Ovary (tissue), 9 donors: Measurements from ENCODE around the gene RAG1. TPM values are rescaled to one million over a fixed set of nuclear protein-coding genes. Genes with fewer than 3 reads are reported as not detected.
"Not testable (repeated sequence)": the region's sequence is repeated elsewhere in the genome, so short reads cannot be mapped to it uniquely, and the experiment has no call there.

Experiments used
- DNase-seq, 5 donors: peaks; one replicate each; pipeline ENCODE4 v3.0.0-alpha.2; 2019 to 2020
- H3K27ac ChIP-seq, 2 donors: fragments of 200-600 bp; one replicate each; pipeline versions ENCODE4 v1.5.1 to v1.8.0; 2019 to 2022
- H3K27me3 ChIP-seq: fragments of 200-600 bp; one replicate; pipeline ENCODE4 v1.8.0; 2022
- H3K36me3 ChIP-seq: fragments of 200-600 bp; sonication (generic); one replicate; pipeline ENCODE4 v1.5.1; 2019
- H3K4me1 ChIP-seq: one replicate; pipeline ENCODE4 v1.8.1; 2013; ENCODE audit warnings: mild to moderate bottlenecking, moderate library complexity; ENCODE audit not compliant: insufficient read depth
- H3K4me3 ChIP-seq: fragments of 200-600 bp; sonication (generic); one replicate; pipeline ENCODE4 v1.5.1; 2017
- H3K9me3 ChIP-seq, 2 donors: fragments of 200-600 bp in 1 of 2; sonication (generic) in 1 of 2; one replicate each; pipeline versions ENCODE4 v1.5.1 to v1.8.1; 2013 to 2019; ENCODE audit warnings: mild to moderate bottlenecking in 1 of 2, moderate library complexity in 1 of 2
- EP300 ChIP-seq: sonication (generic); formaldehyde crosslinking; IDR thresholded peaks from one replicate; pipeline ENCODE4 v1.6.1; 2017; ENCODE audit warnings: antibody characterized with exemption
- POLR2A ChIP-seq: fragments of 450-650 bp; IDR thresholded peaks from one replicate; pipeline ENCODE4 v1.6.1; 2017; ENCODE audit warnings: antibody characterized with exemption, mild to moderate bottlenecking, moderate library complexity
- WGBS, 3 donors: extraction: QIAGEN DNeasy Blood & Tissue Kit in 1 of 3; methylation state at CpG; one replicate each; pipeline versions ENCODE4 v1.1.5 to v1.1.7; 2013 to 2017; 5-methylcytosine and 5-hydroxymethylcytosine counted together
- intact Hi-C, 4 donors: fragments of 100-400 bp; cut with DNase I; formaldehyde crosslinking; loops; one replicate each; pipeline versions ENCODE4 v1.11.0 to v1.15.1; 2022 to 2023
- polyA plus RNA-seq, 2 donors: library from polyadenylated mRNA; stranded (reverse); fragments of 200-250 nt in 1 of 2; fragments of 350-450 nt in 1 of 2; fragmentation: Illumina TruSeq in 1 of 2; extraction: RNeasy Lipid Tissue Mini Kit (QIAGEN cat#74804) in 1 of 2; gene quantifications; one replicate each; pipeline ENCODE4 v1.2.3, GENCODE V29; 2013 to 2014
- total RNA-seq, 7 donors: library from RNA; depleted of rRNA in 2 of 7; stranded (reverse); fragments of >200 nt in 2 of 7; fragmentation: NEBNext Ultra II Directional in 3 of 7; extraction: Animal tissue kit (Norgen Biotek cat#: 25700) in 3 of 7; gene quantifications; one replicate each; pipeline versions ENCODE4 v1.1.0 to v1.2.4, GENCODE V29; 2016 to 2023
- TF ChIP-seq, protein P1 (sequence below), 3 donors: fragments of 450-650 bp in 2 of 3; fragments of 200-600 bp in 1 of 3; IDR thresholded peaks; one replicate each; pipeline versions ENCODE4 v1.5.1 to v1.8.0; 2016 to 2022; ENCODE audit warnings: antibody characterized with exemption in 3 of 3, mild to moderate bottlenecking in 1 of 3
- donor health status: DM: no; HTN: no; CAD: no; lungs with moderate emphysema.
- donor health status: DM: no; HTN: no; CAD: no.
- donor health status: Bipolar disorder and iron deficiency.
- donor health status: DM: yes; HTN: yes; CAD: no.
- donor health status: DM: no; HTN: no; CAD: no.
- donor health status: DM: yes; HTN: yes; CAD: no.

Gene RAG1
- total and polyA plus RNA-seq, 9 donors = 0.18 to 1.3 (median 0.40) TPM

DNA sequence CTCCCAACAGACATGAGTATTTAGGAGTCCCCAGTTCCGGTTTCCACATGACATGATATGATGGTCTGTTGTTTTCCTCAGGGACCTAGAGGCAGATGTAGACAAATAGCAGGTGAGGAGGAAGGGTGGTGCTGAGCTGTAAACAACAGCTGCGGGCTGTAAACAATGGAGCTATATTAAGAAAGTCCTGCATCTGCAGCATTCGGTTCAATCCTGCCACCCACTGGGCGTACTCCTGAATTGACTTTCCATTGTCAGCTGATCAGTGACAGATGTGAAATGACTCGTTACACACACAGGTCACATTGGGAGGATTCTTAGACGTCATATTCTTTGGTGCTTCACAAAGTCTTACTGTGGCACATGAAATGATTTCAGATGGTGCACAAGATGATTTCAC is 26.8 kb upstream of the RAG1 start:
- Histone ChIP-seq H3K27ac (no peak overlapping the region), H3K27me3 (no peaks in the 10 kb centered on the region), H3K4me3 (no peak overlapping the region), H3K4me1 (no peaks in the 10 kb centered on the region), H3K36me3 (no peaks in the 10 kb centered on the region), H3K9me3 (no peaks in the 10 kb centered on the region)
- DNase-seq = no peak
- TF ChIP-seq POLR2A = no peak
- TF ChIP-seq, protein P1, sequence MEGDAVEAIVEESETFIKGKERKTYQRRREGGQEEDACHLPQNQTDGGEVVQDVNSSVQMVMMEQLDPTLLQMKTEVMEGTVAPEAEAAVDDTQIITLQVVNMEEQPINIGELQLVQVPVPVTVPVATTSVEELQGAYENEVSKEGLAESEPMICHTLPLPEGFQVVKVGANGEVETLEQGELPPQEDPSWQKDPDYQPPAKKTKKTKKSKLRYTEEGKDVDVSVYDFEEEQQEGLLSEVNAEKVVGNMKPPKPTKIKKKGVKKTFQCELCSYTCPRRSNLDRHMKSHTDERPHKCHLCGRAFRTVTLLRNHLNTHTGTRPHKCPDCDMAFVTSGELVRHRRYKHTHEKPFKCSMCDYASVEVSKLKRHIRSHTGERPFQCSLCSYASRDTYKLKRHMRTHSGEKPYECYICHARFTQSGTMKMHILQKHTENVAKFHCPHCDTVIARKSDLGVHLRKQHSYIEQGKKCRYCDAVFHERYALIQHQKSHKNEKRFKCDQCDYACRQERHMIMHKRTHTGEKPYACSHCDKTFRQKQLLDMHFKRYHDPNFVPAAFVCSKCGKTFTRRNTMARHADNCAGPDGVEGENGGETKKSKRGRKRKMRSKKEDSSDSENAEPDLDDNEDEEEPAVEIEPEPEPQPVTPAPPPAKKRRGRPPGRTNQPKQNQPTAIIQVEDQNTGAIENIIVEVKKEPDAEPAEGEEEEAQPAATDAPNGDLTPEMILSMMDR (IDR thresholded peaks at IDR 0.05) = no peak
- WGBS, 3 donors = 26 to 40% (median 30%) methylated on average over 6 of the region's 6 CpGs
- intact Hi-C loops = no loop called here

DNA sequence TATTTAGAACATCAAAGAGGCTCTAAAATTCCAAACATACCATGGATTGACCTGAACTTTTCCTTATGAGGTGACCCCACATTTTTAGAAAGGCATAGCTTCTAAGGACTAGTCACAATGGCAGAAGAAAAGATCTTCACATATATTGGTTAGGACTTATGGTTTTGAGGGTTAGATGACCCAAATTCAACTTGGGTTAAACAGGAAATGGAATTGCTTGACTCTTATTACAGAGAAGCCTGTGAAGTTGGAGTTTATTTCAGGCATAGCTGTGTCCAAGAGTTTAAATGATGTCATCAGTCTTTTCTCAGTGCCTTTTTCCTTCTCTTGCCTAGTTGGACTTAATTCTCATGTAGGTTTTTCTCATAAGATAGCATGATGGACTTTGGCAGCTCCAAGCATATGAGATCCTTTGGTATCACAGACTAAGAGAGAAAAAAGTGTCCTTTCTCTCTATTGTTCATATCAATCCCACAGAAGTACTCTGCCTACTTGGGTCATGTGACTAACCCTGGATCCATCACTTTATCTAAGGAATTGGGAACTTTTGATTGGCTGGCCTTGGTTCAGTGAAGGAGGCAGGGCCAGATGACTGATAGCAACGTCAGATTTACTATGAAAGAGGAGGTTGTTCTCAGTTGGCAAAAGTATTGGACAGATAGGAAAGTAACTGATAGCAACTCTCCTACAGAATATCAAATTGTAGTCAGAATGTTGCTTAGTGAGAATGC is 17.3 kb upstream of the RAG1 start:
- Histone ChIP-seq H3K4me1 (no peaks in the 10 kb centered on the region), H3K4me3 (no peak overlapping the region), H3K9me3 (no peaks in the 10 kb centered on the region), H3K36me3 (no peaks in the 10 kb centered on the region), H3K27ac (no peak overlapping the region), H3K27me3 (no peaks in the 10 kb centered on the region)
- intact Hi-C loops = no loop called here
- WGBS, 3 donors = 7 to 26% (median 12%) methylated on average over 1 of the region's 1 CpG
- TF ChIP-seq, protein P1 (IDR thresholded peaks at IDR 0.05) = no peak
- TF ChIP-seq EP300 (no peak), POLR2A (no peak)
- no peak for DNase-seq

DNA sequence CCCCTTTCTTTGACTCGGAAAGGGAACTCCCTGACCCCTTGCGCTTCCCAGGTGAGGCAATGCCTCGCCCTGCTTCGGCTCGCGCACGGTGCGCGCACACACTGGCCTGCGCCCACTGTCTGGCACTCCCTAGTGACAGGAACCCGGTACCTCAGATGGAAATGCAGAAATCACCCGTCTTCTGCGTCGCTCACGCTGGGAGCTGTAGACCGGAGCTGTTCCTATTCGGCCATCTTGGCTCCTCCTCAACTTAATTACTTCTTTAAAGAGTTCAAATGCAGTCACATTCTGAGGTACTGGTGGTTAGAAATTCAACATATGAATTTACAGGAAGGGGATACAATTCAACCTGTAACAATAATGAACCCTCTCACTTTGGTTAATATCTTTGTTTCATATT is 10.4 kb upstream of the RAG1 start:
- H3K27ac ChIP-seq, H3K9me3 ChIP-seq, intact Hi-C loops, H3K36me3 ChIP-seq, H3K27me3 ChIP-seq, H3K4me1 ChIP-seq, H3K4me3 ChIP-seq, DNase-seq: not testable (repeated sequence)
- WGBS, 3 donors = 94 to 97% (median 96%) methylated on average over 13 to 17 of the region's 17 CpGs

DNA sequence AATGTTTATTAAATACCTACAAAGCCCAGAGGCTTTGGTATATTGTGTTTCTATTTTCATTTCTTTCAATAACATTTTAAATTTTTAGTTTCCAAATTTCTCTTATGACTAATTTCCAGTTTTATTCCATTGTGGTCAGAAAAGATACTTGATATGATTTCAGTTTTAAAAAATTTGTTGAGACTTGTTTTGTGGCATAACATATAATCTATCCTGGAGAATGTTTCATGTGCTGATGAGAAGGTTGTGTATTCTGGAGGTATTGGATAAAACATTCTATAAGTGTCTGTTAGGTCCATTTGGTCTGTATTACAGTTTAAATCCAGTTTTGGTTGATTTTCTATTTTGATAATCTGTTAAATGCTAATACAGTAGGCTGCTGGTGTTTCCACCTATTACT is 9.8 kb upstream of the RAG1 start:
- H3K4me3 ChIP-seq = no peak overlapping the region
- intact Hi-C loops = no loop called here
- TF ChIP-seq POLR2A (no peak), EP300 (no peak)
- TF ChIP-seq, protein P1 (IDR thresholded peaks at IDR 0.05) = no peak
- no peak overlapping the region for H3K27ac ChIP-seq
- H3K27me3 ChIP-seq = no peaks in the 10 kb centered on the region
- no peaks in the 10 kb centered on the region for H3K9me3 ChIP-seq
- no peaks in the 10 kb centered on the region for H3K36me3 ChIP-seq
- no peaks in the 10 kb centered on the region for H3K4me1 ChIP-seq
- DNase-seq = no peak

DNA sequence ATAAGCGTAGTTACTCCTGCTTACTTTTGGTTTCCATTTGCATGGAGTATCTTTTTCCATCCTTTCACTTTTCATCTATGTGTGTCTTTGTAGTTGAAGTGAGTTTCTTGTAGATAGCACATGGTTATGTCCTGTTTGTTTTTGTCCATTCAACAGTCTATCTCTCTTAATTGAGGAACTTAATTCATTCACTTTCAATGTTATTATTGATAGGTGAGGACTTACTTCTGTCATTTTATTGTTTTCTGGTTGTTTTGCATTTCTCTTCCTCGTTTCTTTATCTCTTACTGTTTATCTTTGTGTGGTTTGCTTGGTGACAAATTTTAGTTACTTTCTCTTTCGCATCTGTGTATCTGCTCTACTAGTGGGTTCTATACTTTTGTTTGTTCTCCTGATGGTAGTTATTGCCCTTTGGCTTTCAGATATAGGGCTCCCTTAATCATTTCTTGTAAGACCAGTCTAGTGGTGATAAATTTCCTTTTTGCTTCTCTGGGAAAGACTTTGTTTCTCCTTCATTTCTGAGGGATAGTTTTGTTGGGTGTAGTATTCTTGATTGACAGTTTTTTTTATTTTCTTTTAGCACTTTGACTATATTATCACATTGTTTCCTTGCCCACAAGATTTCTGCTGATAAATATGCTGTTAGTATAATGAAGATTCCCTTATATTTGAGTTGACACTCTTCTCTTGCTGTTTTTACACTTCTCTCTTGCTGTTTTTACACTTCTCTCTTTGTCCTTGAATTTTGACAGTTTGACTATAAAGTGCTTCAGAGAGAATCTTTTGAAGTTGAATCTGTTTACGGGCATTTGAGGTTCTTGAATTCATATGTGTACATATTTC is 9.0 kb upstream of the RAG1 start:
- Histone ChIP-seq H3K36me3 (no peaks in the 10 kb centered on the region), H3K27ac (no peak overlapping the region), H3K4me3 (no peak overlapping the region), H3K27me3 (no peaks in the 10 kb centered on the region), H3K9me3 (no peaks in the 10 kb centered on the region), H3K4me1 (no peaks in the 10 kb centered on the region)
- TF ChIP-seq POLR2A (no peak), EP300 (no peak)
- TF ChIP-seq, protein P1 (IDR thresholded peaks at IDR 0.05) = no peak
- intact Hi-C loops = no loop called here
- no peak for DNase-seq
- WGBS, 3 donors = 56 to 64% (median 56%) methylated on average over 4 of the region's 4 CpGs
